ENCODE data around the gene MAFG.

Gene MAFG

DNA sequence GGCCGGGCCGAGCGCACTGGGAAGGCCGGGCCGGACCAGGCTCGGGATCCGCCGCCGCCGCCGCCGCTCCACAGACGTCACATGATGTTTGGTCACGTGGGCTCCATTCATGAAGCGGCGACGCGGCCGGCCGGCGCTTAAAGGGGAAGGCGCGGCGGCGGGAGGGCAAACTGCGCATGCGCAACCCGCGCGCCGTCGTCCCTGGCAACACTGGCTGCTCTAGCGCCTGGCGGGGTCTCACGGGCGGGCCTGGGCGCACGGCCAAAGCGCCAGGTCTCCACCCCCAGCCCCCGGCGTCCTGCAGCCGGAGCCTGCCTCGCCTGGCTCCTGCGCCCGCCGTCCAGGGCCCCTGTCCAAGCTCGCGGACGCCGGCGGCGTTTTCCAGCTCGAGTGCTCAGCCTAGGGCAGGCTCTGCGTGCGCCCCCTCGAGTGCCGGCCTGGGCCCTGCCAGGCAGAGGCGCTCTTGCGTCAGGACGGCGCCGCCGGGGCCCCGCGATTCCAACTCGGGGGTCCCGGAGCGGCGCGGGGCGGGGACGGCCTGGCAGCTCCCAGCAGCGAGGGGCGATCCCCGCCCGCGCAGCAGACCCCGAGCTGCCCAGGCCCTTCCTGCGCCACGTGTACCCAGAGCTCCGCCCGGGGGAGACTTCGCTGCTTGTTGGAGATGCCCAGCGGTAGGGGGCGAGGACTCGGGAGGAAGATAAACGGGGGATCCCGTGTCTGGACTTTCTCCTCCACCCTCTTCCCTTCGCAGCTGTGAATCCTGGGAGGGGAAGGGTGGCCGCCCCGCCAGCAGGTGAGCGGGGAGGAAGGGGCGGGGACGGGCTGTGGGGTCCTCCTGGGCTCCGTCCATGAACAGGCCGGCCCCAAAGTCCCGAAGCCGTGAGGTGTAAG lies at the start of gene MAFG:
MAFG (minus strand) TSS at position 83 of the 891 bp plus-strand sequence. CDS start 4,550 bp downstream, outside the sequence.
- DNase-seq, result peak; percentile 94

DNA sequence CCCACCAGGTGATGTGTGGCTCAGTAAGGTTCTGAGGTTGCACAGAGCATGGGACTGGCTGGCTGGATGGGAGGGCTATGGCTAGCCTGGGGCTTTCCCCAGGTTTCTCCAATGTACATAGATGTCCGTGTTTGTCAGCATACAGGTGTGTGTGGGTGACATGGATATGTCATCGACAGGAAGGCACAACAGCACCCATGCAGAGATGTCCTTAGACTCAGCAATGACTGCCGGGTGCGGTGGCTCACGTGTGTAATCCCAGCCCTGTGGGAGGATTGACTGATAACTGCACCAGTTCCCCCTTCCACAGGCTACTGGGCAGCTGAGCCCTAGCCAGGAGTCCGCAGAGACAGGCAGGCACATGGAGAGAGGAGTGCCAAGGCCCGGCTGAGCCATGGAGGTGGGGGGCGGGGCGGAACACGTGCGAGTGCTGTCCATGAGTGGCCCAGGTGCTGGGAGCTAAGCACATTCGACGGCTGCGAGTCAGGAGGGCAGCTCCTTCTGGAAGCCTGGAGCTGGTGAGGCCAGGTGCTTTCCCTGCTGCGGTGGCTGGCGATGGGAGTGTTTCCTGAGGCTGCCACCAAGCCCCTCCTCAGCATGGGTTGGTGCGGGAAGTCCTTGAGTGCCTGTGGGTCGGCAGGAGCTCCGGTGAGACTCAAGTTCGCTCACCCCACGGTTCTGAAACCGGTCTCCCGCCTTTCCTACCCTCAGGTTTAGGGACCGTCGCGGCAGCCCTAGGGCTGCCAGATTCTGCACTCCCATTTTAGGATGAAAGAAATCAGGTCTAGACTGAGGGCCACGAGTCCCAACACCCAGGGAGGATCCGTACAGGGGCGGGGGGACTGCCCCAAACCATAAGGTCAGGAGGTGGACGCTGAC lies 49.0 kb upstream of the MAFG start:
- peak; percentile 27 for DNase-seq

DNA sequence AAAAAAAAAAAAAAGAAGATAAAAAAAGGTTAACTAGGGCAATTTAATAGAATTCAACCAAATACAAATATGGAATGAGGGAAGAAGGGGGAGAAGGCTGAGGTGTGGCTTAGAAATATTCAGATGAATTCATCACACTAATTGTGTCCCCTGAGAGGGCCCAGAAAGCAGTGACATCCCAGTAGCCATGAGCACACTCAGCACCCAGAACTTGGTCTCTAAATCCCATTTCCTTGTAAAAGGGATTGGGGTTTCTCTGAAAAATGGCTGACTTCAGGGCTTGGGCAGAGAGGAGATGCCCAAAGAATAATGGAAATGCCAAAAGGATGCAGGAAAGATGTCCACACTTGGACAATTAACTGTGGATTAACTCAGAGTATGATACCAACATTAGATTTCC lies 45.9 kb upstream of the MAFG start:
- no peak for DNase-seq

DNA sequence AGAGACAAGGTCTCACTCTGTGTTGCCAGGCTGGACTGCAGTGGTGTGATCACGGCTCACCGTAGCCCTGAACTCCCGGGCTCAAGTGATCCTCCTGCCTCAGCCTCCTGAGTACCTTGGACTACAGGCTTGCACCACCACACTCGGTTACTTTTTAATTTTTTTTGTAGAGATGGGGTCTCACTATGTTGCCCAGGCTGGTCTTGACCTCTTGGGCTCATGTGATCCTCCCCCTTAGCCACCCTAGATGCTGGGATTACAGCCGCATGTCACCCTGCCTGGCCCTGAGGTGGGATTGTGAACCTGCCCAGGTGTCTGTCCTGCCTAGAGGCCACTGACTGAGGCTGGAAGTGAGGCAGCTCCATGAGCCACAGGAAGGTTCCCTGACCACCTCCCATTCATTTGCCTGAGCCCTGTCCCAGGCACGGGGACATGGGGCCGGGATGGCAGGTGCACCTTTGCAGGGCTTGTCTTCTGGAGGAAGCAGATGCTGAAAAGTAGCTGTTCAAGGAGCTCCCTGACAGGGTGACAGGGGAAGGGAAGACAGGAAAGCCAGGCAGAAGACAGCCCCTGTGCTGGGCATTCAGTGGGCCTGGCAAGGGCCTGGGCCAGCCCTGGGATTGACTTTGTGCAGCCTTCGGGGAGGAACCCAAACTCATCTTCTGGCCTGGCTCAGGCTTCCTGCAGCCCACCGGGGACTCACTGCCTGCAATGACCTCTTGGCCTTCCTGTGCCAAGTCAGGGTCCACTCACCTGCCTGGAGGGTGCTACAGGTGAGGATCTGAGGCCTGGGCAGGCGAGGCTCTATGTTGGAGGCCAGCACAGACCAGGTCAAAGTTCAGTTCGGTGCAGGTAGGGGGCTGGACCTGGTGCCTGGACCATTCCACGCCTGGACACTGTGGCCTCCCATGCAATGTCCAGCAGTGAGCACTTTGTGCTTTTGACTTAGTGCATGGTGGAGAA lies 41.6 kb upstream of the MAFG start:
- no peak for DNase-seq

DNA sequence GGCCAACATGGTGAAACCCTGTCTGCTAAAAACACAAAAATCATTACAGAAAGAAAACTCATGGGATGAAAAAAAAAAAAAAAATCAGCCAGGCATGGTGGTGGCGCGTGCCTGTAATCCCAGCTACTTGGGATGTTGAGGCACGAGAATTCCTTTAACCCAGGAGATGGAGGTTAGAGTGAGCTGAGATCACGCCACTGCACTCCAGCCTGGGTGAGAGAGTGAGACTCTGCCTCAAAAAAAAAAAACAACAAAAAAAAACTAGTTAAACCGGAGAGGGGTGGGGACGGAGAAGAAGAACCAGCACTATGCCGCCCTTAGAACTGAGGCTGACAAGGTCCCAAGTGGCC lies 40.8 kb upstream of the MAFG start:
- no peak for DNase-seq

DNA sequence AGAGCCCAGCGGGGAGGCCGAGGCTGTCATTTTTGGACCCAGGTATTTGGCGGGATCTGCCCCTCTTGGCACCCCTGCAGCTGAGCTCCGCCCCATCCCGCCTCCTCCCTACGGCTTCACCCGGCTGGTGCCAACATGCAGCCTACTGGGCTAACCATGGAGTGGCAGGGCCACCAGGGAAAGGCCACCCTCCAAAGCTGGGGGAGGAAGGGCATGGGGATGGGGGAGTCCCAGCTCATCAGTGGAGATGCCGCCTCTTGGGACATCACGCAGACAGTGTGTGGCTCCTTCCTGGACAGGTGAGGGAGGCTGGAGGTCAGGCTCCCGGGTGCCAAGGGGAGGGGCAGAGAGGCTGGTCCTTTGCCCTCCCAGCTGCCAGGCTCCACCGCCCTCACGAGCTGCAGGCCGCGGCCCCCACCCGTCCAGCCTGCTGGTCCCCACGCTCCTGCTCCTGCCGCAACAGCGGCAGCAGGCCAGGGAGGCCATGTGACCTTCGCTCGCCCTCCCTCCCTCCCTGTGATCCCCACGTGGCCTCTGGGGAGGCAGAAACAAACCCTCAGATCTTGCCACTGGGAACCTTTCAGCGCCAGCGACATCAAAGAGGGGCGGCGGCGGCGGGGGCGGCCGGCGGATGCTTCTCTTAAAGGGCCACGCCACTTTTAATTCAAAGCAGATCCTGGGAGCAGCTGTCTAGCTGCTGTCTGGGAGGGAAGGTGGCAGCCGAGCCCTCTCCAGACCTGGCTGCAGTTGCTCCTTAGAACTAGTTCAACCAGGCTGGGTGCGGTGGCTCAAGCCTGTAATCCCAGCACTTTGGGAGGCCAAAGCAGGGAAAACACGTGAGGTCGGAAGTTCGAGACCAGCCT lies 40.2 kb upstream of the MAFG start:
- DNase-seq, result peak; percentile 75

GRCh38 chr17:81967244-81967532 lies 39.7 kb upstream of the MAFG start:
- DNase-seq, result no peak

DNA sequence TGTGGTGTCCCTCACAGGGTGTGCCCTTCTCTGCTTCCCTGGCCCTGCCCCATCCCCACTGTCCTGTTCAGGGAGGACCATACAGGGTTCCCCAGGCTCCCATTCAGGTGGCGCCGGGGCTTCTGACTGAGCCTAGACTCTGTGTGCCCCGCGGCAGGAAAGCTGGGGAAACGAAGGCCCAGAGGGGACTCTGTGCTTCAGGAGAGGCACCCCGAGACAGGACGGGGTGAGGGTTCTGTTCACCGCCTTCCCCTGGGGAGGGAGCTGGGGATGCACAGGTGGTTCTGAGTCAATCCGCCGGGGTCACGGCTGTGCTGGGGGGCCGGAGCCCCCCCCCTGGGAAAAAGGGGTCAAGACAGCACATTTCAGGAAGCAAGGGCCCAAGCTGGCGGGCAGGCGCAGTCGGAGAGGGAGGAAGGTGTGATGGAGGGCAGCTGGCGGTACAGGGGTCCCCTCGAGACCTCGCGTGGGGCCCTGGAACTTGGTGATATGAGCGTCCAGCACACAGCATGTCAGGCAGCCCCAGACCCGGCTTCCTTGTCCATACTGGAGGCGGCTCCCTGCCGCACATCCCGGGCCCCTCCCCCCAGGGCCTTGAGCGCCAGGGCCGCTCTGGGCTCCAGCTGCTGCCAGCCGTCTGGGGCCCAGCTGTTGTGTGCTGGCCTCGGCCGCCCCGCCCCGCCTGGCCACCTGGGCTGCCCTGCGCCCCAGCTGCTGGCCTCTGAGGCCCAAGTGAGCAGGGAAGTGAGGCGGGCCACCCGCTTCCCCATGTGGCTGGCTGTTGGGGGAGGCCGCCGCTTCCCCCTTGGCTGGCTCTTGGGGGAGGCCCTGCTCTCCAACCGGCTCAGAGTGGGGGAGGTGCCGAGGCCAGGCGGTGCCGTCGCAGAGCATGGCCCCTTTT lies 39.1 kb upstream of the MAFG start:
- peak; percentile 32 for DNase-seq

- DNase-seq, result no peak
Measured at GRCh38 chr17:81964081-81964849, 36.7 kb upstream of the MAFG start.

DNA sequence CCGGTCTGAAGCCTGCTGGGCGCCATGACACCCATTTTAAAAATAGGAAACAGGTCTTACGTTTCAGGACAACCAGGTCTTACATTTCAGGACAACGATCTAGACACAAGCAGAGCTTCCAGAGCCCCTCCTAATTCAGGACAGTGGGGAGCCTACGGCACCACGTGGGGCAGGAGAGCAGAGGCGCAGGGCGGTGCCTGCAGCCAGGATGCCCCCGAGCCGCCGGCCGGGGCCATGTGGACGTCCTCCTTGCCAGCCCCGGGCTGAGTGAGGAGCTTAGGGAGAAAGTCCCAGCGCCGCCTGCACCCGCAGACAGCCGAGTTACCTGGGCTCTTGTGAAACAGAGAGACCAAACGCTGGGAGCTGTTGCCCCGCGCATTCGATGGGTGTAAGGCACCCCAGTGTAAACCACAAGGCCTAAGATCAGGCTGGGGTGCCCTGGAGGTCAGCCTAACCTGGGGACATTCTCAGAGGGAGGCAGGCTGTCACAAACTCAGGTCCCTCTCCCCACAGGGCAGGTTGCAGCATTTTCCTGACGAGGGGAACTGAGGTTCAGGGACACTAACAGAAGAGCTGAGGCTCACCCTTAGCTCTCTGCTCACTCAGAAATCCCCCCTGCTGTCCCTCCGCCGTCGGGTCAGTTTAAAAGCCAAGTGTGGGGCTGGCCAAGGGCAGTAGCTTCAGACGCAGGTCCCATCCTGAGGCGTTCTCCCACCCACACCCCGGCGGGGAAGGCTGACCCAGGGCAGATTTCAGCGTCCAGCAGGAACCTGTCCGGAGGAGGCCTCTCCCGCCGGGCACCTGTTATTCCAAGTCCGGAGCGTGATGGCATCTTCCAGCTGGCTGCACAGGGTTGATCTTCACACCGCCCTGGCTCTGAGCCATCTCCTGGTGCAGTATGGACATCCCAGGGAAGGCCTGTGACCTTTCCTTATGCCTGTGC lies 35.2 kb upstream of the MAFG start:
- DNase-seq, result no peak

- DNase-seq, result no peak
Measured at GRCh38 chr17:81961521-81962498, 34.3 kb upstream of the MAFG start.

- DNase-seq, result no peak
Measured at GRCh38 chr17:81961087-81961511, 33.6 kb upstream of the MAFG start, which contains the start of gene NOTUM. Gene NOTUM (minus strand): TSS chr17:81961187. CDS start chr17:81960909, 278 bp downstream.

DNA sequence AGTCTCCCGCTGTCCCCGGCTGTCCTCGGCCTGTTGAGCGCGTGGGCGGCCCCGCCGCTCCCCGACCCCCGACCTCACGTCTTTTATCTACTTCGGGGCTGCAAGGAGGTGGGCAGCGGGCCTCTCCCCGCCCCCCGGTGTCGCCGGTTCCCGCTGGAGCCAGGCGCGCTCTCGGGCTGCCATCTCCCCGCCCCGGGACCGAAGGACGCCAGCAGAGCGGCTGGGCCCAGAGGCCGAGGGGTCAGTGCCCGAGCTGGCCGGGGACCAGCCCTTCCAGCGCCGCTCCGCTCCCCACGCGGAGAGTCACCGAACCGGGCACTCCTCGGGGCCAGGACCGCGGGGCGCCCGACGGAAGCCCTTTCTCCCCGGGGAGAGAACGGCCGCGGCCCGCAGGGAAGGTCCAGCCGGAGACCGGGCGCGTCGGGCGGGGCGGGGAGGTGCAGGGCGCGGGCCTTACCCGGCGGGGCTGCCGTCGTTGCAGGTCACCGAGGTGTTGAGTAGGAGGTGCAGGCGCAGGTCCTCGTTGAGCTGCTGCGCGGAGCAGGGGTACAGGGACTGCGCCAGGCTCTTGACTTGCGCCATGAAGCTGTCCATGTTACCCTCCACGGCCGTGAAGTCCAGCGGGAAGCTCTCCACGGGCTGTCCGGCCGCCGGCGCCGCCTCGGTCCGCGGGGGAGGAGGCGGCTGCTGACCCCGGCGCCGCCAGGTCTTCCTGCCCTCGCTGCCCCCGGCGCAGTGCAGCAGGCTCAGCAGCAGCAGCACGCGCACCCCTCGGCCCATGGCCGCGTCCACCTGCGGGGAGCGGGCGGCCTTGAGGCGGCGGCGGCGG lies 32.8 kb upstream of the MAFG start:
- no peak for DNase-seq

- peak; percentile 57 for DNase-seq
Measured at GRCh38 chr17:81959362-81960129, 32.0 kb upstream of the MAFG start.

DNA sequence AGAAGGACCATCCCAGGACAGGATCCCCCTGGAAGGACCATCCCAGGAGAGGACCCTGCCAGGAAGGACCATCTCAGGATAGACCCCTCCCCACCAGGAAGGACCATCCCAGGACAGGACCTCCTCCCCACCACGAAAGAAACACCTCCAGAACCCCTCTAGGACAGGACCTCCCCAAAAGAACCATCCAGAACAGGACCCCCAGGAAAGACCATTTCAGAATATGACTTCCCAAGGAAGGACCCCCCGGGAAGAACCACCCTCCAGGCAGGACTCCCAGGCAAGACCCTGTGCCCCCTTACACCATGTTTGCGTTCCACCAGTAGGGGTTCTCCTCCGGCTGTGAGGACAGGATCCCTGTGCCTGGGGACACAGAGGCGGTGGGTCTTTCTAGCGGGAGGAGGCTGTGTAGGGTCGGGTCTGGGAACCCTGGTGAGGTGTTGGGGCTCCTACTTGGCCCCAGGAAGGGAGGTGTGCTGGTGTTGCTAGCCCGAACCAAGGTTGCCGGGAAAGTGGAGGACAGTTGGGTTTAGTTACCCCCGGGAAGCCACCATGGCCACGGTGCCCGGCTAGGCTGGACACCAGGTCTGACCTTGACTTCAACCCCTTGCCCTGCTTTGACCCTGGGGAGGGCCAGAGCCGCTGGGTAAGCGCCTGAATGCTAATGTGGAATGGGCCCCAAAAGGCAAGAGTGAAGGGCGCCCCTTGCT lies 31.3 kb upstream of the MAFG start:
- DNase-seq, result no peak
